ENCODE data around the gene MT2A.
A peak's percentile ranks its signal among the peaks of the same experiment; 100 is the strongest.

The MT2A gene

DNA sequence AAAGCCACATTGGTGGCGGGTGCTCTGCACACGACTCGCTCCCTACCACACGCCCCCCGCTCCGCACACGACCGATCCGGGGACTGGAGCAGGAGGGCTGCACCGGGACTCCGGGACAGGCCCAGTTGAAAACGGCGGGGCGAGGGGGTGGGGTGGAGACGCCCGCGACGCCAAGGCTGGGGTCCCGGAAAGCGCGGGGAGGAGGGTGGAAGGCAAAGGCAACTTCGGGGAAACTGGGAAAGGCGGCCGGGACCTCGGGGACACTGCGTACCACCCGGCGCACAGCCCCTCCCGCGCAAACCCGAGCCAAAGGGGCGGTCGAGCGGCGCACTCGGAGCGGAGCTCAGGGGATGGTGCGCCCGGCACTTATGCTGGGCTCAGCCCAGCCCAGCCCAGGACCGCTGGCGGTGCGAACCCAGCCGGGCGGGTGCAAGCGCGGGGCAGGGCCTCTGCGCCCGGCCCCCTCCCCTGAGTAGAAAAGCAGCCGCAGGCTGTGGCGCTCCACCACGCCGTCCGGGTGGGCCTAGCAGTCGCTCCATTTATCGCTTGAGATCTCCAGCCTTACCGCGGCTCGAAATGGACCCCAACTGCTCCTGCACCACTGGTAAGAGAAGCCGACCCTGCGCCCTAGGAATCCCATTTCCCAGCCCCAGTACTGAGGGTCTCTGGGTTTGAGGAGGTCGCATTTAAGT is 23.9 kb downstream of the MT2A start, which contains the start of gene MT1M:
MT1M (plus strand) TSS at position 504 of the 692 bp plus-strand sequence; CDS start at position 577, 73 bp downstream.
- in situ Hi-C loops (cut with HindIII; ENCODE audit: low pct_ligation_motif_present, low pct_unique_long_range_greater_than_20kb, low sequenced_read_pairs), result no loop called here
- DNase-seq, result peak; percentile 71

DNA sequence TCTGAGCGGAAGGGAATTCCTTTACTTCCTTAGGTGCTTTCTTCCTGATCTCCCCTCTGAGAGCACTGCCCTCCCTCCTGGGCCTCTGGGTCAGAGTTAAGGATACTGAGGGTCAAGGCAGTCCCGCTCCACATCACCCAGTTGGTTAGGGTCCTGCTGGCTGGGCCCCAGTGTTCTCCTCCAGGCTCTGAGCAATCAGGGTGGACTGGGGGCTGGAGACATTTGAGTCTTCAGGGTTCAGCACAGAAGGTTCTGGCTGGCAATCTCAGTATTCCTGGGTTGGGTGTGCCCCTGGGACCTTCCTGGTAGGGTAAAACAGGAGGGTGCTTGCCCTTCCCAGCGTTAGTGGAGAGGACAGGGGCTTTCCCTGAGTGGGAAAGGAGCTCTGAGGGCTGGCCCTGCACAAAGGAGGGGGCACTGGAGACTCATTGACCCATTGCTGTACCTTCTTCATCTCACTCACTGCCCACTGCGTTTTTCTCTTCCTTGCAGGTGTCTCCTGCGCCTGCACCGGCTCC is 24.5 kb downstream of the MT2A start:
- no peak for DNase-seq
- in situ Hi-C loops (cut with HindIII; ENCODE audit: low pct_ligation_motif_present, low pct_unique_long_range_greater_than_20kb, low sequenced_read_pairs), result no loop called here

DNA sequence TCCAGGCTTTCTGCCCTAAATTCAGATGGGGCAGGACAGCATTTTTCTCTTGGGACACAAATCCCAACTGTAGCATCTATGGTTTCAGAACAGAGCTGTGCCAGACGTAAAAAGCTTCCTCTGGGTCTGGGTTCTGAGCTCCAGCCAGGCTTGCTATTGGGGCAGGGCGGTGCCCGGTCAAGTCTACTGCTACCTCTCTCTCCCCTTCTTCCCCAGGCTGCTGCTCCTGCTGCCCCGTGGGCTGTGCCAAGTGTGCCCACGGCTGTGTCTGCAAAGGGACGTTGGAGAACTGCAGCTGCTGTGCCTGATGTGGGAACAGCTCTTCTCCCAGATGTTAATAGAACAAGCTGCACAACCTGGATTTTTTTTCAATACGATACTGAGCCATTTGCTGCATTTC is 25.2 kb downstream of the MT2A start:
- in situ Hi-C loops (cut with HindIII; ENCODE audit: low pct_ligation_motif_present, low pct_unique_long_range_greater_than_20kb, low sequenced_read_pairs), result no loop called here
- no peak for DNase-seq

DNA sequence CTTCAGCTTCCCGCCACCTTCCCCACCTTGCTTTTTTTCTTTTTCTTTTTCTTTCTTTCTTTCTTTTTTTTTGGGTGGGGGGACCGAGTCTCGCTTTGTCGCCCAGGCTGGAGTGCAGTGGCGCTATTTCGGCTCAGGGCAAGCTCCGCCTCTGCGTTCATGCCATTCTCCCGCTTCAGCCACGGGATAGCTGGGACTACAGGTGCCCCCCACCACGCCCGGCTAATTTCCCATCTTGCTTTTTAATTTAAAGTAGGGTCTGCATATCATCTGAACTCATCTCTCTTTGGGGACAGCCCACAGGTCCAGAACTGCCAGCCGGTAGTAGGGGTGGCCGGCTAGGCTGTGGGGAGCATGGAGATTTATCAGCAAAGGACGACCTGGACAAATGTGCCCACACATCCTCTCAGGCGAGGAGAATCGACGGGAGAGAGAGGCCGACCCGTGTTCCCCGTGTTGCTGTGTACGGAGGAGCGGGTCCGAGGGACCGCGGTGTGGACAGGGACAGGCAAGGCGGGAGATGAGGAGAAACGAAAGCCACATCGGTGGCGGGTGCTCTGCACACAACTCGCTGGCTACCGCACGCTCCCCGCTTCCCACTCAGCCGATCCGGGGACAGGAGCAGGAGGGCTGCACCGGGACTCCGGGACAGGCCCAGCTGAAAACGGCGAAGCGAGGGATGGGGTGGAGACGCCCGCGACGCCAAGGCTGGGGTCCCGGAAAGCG is 26.5 kb downstream of the MT2A start:
- in situ Hi-C loops (cut with HindIII; ENCODE audit: low pct_ligation_motif_present, low pct_unique_long_range_greater_than_20kb, low sequenced_read_pairs), result no loop called here
- DNase-seq, result no peak

DNA sequence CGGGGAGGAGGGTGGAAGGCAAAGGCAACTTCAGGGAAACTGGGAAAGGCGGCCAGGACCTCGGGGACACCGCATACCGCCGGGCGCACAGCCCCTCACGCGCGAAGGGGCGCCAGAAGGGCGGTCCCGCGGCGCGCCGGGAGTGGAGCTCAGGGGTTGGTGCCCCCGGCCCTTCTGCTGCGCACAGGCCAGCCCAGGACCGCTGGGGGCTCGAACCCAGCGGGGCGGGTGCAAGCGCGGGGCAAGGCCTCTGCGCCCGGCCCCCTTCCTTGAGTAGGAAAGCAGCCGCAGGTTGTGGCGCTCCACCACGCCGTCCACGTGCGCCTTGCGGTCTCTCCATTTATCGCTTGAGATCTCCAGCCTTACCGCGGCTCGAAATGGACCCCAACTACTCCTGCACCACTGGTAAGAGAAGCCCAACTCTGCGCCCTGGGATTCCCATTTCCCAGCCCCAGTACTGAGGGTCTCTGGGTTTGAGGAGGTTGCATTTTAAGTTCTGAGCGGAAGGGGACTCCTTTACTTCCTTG is 27.1 kb downstream of the MT2A start:
- DNase-seq, result no peak
- in situ Hi-C loops (cut with HindIII; ENCODE audit: low pct_ligation_motif_present, low pct_unique_long_range_greater_than_20kb, low sequenced_read_pairs), result no loop called here

DNA sequence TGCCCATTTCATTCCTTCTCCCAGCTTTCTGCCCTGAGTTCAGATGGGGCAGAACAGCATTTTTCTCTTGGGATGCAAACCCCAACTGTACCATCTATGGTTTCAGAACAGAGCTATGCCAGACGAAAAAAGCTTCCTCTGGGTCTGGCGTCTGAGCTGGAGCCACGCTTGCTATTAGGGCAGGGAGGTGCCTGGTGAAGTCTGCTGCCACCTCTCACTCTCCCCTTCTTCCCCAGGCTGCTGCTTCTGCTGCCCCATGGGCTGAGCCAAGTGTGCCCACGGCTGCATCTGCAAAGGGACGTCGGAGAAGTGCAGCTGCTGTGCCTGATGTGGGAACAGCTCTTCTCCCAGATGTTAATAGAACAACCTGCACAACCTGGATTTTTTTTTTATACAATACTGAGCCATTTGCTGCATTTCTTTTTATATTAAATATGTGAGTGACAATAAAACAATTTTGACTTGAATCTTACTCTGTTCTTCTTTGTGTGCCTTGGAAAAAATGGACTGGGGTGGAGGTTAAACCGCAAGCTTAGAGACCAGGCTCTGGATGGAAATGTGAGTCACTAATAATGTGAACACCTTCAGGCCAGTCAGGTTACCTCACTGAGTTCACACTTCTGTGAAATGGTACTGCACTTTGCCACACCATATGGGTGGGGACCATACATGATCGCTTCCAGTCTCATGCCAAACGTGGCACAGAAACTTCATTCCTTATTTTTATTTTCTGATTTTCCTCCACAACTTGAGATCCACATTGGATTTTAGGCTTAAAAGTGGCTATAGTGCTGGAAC is 28.4 kb downstream of the MT2A start:
- no peak for DNase-seq
- in situ Hi-C loops (cut with HindIII; ENCODE audit: low pct_ligation_motif_present, low pct_unique_long_range_greater_than_20kb, low sequenced_read_pairs), result no loop called here

DNA sequence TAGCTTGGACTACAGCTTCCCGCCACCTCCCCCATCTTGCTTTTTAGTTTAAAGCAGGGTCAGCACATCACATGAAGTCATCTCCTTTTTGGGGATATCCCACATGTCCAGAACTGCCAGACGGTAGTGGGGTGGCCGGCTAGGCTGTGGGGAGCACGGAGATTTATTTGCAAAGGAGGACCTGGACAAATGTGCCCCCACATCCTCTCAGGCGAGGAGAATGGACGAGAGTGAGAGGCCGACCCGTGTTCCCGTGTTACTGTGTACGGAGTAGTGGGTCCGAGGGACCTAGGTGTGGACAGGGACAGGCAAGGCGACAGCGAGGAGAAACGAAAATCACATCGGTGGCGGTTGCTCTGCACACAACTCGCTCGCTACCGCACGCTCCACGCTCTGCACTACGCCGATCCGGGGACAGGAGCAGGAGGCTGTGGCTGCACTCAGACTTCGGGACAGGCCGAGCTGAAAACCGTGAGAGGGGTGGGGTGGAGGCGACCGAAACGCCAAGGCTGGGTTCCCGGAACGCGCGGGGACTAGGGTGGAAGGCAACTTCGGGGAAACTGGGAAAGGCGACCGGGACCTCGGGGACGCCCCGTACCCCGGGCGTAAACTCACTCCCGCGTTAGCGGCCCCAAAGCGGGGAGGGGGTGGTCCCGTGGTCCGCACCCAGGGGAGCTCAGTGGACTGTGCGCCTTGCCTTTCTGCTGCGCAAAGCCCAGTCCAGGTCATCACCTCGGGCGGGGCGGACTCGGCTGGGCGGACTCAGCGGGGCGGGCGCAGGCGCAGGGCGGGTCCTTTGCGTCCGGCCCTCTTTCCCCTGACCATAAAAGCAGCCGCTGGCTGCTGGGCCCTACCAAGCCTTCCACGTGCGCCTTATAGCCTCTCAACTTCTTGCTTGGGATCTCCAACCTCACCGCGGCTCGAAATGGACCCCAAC is 29.7 kb downstream of the MT2A start, which contains the start of gene MT1A:
MT1A (plus strand) TSS at position 853 of the 937 bp plus-strand sequence; CDS start at position 926, 73 bp downstream.
- DNase-seq, result peak; percentile 43
- in situ Hi-C loops (cut with HindIII; ENCODE audit: low pct_ligation_motif_present, low pct_unique_long_range_greater_than_20kb, low sequenced_read_pairs), result no loop called here

DNA sequence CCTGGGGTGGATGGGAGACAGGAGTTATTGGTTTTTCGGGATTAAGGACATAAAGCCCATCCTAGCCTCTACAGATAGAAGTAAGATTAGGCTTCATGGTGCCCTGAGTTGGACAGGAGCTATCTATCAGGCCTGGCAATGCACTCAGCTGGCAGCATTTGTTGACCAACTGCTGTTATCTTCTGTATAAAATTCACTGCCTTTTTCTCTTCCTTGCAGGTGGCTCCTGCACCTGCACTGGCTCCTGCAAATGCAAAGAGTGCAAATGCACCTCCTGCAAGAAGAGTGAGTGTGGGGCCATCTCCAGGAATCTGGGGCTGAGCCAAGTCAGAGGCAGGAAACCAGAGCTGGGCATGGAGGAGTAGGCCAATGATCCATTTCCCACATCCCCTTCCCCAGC is 30.7 kb downstream of the MT2A start:
- in situ Hi-C loops (cut with HindIII; ENCODE audit: low pct_ligation_motif_present, low pct_unique_long_range_greater_than_20kb, low sequenced_read_pairs), result no loop called here
- no peak for DNase-seq

DNA sequence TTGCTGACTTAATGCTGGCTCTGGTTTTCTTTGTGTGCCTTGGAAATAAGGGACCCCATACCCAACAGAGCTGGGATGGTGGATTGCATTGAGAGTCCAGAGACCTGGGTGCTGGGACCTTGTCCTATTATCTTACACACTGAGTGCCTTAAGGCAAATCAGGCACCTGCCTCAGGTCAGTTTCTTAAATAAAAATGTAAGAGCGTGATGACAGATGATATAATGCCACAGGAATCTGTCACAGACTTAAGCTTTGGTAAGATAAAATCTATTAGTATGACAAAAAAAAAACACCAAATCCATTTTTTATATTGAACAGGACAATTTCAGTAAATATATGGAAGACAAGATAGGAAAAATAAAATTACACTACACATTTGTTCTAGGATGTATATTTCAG is 31.7 kb downstream of the MT2A start:
- in situ Hi-C loops (cut with HindIII; ENCODE audit: low pct_ligation_motif_present, low pct_unique_long_range_greater_than_20kb, low sequenced_read_pairs), result no loop called here
- DNase-seq, result no peak

DNA sequence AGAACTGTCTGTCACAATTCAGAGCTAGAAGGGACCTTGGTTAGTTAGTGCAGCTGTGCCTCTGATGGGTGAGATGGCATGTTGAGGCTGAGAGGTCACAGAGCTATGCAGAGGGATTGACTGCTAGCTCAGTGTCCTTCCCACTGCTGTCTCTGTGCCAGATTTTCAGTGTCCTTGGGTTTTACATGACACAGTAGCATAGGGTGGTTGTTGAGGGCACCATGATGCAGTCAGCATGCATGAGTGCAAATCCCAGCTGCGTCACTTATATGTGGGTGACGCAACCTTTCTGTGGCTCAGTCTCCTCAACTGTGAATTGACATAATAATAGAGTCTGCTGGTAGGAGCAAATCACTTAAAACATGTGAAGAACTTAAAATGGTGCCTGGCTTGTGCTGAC is 32.8 kb downstream of the MT2A start:
- in situ Hi-C loops (cut with HindIII; ENCODE audit: low pct_ligation_motif_present, low pct_unique_long_range_greater_than_20kb, low sequenced_read_pairs), result no loop called here
- DNase-seq, result no peak

DNA sequence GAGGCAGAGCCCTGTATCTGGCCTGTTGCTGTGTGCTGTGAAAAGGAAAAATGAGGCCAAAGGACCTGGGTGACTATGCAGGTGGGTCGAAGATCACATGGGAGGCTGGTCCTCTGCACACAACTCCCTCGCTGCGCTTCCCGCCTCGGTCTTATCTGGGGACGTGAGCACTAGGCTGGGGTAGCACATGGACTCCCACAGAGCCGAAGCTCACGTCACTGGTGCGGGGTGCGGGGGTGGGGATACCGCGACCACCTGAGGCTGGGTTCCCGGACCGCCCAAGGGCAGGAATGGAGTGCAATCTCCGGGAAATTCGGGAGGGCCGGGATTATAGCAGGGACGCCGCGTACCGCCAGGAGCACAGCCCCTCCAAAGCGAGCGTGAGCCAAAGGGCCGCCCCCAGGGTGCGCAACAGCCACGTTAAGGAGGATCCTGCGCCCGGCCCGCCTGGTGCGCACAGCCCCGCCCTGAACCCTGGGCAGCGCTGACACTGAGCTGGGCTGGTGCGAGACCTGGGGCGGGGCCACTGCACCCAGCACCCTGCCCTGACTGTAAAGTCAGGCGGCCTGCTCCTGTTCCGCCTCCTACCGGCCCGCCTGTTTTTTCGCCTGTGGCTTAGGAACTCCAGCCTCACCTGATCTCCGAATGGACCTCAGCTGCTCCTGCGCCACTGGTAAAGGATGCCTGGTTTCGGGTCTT is 34.8 kb downstream of the MT2A start:
- in situ Hi-C loops (cut with HindIII; ENCODE audit: low pct_ligation_motif_present, low pct_unique_long_range_greater_than_20kb, low sequenced_read_pairs), result no loop called here
- peak; percentile 95 for DNase-seq

DNA sequence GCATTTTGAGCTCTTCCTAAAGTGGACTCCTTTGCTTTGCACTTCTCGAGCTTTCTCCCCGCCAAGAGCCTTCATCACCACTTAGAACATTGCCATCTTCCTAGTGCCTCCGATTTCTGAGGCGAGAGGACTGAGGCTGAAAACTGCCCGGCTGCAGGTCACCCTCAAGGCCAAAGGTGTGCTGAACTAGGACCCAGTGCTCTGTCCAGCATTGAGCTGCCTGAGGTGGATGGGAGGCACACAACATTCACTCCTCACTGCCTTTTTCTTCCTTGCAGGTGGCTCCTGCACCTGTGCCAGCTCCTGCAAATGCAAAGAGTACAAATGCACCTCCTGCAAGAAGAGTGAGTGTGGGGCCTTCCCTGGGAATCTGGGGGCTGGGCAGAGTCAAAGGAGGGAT is 35.4 kb downstream of the MT2A start:
- DNase-seq, result no peak
- in situ Hi-C loops (cut with HindIII; ENCODE audit: low pct_ligation_motif_present, low pct_unique_long_range_greater_than_20kb, low sequenced_read_pairs), result no loop called here

DNA sequence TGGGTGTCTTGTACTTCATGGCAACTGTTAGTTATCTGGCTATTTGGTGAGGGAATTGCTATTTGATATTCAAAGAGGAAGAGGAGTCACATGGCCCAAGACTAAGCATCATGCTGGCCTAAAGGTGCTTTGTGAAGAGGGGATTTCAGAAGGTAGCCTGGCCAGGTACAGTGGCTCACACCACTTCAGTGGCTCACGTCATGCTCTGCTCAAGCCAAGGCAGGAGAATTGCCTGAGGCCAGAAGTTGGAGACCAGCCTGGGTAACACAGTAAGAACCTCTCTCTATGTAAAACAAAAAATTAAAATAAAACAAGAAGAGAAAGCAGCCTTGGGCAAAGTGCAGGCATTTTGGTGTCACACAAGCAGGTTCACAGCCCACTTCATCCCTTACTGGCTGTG is 36.9 kb downstream of the MT2A start:
- no peak for DNase-seq
- in situ Hi-C loops (cut with HindIII; ENCODE audit: low pct_ligation_motif_present, low pct_unique_long_range_greater_than_20kb, low sequenced_read_pairs), result no loop called here

DNA sequence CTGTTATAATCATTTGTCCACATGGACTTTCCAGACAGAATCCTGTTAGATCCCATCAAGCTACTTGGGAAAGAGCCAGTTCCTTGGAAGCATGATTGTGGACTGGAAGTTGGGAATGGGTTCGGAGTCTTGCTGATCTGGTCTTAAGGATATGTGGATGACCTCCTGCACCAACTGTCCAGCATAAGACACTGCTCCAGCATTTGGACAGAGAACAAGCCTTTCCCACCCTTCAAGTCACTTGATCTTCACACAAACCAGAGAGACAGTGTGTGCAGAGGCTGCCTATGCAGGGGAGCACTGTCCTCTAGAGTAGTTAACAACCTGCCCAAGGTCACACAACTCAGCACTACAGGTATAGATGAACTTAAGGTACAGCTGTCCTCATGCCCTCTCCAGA is 37.5 kb downstream of the MT2A start:
- in situ Hi-C loops (cut with HindIII; ENCODE audit: low pct_ligation_motif_present, low pct_unique_long_range_greater_than_20kb, low sequenced_read_pairs), result no loop called here
- DNase-seq, result no peak

DNA sequence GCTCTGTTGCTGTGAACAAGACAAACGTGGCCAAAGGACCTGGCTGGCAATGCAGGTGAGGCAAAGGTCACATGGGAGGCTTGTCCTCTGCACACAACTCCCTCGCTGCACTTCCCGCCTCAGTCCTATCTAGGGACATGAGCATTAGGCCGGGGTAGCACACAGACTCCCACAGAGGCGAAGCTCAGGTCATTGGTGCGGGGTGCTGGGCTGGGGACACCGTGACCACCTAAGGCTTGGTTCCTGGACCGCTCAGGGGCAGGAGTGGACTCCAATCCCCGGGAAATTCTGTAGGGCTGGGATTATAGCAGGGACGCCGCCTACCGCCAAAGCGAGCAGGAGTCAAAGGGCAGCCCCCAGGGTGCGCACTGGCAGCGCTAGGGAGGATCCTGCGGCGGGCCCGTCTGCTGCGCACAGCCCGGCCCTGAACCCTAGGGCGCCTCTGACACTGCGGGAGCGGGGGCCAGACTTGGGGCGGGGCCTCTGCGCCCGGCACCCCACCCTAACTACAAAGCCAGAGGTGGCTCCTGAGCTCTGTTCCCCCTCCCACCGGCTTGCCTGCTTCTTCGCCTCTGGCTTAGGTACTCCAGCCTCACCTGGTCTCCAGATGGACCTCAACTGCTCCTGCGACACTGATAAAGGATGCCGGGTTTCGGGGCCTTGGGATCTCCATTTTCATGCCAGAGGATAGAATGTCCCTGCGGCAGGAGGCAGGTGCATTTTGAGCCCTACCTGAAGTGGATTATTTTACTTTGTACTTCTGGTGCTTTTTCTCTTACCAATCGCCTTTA is 39.5 kb downstream of the MT2A start:
- in situ Hi-C loops (cut with HindIII; ENCODE audit: low pct_ligation_motif_present, low pct_unique_long_range_greater_than_20kb, low sequenced_read_pairs), result no loop called here
- DNase-seq, result no peak

DNA sequence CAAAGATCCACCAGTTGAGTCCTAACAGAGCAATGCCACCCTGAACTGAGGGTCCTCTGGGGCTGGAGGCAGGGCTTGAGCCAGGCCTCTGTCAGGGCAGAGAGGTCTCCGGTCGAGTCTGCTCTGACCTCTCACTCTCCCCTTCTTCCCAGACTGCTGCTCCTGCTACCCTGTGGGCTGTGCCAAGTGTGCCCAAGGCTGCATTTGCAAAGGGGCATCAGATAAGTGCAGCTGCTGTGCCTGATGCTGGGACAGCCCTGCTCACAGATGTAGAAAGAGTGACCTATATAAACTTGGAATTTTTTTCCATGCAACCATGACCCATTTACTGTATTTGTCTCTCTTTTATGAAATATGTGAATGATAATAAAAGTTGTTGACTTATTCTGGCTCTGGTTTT is 40.9 kb downstream of the MT2A start:
- DNase-seq, result no peak
- in situ Hi-C loops (cut with HindIII; ENCODE audit: low pct_ligation_motif_present, low pct_unique_long_range_greater_than_20kb, low sequenced_read_pairs), result no loop called here

DNA sequence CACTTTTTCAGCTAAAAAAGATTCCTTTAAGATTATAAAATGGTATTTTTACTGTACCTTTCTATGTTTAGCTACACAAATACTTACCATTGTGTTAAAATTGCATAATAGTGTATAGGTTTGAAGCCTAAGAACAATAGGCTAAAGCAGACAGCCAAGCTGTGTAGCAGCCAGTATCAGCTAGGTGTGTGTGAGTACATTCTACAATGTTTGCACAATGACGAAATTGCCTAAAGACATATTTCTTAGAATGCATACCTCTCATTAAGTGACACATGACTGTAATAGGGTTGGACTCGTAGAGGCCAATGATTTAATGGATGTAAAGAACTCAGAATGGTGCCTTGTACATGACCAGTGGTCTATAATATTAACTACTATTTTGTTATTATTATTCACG is 41.4 kb downstream of the MT2A start:
- in situ Hi-C loops (cut with HindIII; ENCODE audit: low pct_ligation_motif_present, low pct_unique_long_range_greater_than_20kb, low sequenced_read_pairs), result no loop called here
- DNase-seq, result no peak
